GM18508 (cell line): ENCODE measurements around the gene LHB.

Experiments used
- ATAC-seq: cut with Tn5 transposase; IDR thresholded peaks from one replicate; pipeline ENCODE4 v1.9.1; 2021; ENCODE audit warnings: moderate number of reproducible peaks; ENCODE audit not compliant: insufficient read depth, unreplicated experiment

The LHB gene

GRCh38 chr19:49014123-49014869 is 2.6 kb downstream of the LHB start:
- ATAC-seq, result no peak

DNA sequence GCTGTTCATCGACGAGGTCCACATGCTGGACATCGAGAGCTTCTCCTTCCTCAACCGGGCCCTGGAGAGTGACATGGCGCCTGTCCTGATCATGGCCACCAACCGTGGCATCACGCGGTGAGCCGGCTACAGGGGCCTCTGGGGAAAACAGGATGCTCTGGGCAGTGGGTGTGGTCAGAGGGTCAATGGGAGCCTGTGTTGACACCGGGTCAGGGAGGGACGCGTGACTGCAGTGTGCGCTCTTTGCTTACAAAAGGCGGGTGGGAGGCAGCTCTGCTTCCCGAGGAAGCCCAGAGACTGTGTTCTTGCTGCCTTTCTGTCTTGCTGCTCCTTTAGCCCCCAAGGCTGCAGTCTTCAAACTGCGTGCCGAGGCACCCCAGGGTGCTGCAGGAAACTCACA is 5.7 kb downstream of the LHB start:
- ATAC-seq, result no peak

GRCh38 chr19:49010453-49010852 is 6.4 kb downstream of the LHB start:
- ATAC-seq, result no peak

GRCh38 chr19:49009828-49010227 is 7.1 kb downstream of the LHB start:
- ATAC-seq, result no peak

DNA sequence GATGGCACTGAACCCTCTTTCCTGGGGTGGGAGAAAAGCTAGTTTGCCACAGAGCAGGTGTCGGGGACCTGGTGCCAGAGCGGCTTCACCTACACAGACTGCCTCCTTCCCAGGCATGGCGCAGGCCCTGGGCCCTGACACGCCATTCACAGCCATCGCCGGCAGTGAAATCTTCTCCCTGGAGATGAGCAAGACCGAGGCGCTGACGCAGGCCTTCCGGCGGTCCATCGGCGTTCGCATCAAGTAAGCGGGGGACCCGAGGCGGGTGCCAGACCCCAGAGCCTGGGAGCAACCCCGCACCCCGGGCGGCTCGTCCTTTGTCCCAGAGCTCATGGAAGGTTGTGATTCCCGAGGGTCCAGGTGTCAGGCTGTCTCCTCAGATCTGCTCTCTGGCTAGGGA is 10.0 kb downstream of the LHB start:
- ATAC-seq, result no peak

GRCh38 chr19:49004964-49005614 is 11.8 kb downstream of the LHB start:
- no peak for ATAC-seq

GRCh38 chr19:49004133-49004532 is 12.8 kb downstream of the LHB start:
- ATAC-seq, result no peak

DNA sequence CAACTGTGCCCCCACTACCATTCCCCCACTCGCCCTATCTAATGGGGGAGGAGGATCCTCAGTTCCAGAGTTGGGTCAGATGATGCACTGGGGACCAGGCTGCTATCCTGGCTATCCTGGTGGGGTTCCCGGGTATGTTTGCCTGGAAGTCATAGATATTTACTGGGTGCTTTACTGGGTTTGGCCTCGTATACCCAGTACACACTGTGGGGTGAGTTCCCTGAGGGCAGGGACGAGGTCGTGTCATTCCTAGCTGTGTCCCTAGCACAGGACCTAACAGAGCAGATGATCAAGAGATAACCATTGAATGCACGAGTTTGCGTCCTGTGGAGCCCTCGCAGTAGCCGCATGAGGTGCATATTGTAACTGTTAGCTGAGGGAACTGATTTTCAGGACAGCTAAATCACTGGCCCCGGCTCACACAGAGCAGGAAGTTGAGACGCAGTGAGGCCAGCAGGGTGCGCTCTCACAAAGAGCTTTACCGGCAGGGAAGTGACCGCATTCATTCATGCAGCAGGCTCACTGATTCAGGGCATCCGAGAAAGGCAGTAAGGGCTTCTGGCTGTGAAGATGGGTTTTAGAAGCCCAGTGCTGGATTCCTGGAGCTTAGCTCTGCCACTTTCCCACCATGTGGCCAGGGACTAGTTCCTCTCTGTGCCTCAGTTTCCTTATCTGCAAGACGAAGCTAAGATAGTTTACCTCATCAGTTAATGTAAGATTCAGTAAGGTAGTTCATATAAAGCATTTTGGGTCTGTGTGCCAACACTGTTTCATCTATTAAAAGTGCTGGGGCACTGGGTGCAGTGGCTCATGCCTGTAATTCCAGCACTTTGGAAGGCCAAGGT is 17.2 kb downstream of the LHB start:
- ATAC-seq, result no peak

GRCh38 chr19:48997972-48998371 is 18.9 kb downstream of the LHB start:
- no peak for ATAC-seq

DNA sequence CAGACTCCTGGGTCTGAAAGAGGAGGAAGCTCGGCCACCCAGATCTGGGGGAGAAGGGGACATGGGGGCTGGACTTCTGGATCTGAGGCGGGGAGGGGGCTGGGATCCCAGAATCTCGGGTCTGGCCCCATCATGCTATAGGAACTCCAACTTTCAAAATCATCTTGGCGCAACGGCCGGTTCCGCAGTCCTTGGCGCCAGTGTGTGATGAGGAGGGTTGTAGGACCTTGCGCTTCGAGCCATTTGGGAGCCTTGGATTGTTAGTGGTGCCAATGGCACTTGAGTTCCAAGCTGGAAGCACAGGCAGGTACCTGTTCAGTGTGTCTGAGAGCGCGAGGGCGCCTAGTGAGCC is 22.9 kb downstream of the LHB start:
- ATAC-seq, result no peak

GRCh38 chr19:48993175-48994034 is 23.5 kb downstream of the LHB start, which contains the start of the genes GYS1 and RUVBL2:
GYS1 (minus strand) TSS chr19:48993309; CDS start chr19:48993112, 197 bp downstream.
RUVBL2 (plus strand) TSS chr19:48993887; CDS start chr19:48993912, 25 bp downstream.
- ATAC-seq, result peak; percentile 59

DNA sequence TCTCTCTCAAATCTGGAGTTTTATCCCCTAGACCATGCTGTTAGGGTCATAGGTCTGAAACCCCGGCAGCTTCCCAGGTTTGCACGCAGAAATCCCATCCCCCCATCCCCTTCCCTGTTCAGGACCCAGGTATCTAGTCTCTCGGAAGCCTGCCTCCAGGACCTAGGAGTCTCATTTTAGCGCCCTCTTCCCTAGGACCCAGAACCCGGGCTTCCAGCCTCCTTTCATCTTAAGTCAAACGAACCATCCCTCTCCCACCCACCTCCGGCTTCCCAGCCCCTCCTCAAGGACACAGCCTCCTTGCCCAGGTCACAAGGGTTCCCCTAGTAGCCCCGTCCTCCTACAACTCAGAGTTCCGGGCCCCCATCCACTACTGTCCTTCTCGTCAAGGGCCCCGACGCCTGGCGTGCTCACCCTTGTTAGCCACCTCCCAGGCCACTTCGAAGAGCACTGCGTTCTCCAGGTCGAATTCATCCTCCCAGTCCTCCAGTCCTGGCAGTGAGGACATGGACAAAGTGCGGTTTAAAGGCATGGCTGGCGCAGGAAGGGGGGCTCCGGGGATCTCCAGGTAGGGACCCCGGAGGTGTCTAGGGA is 24.2 kb downstream of the LHB start:
- ATAC-seq, result no peak

GRCh38 chr19:48991873-48992580 is 24.9 kb downstream of the LHB start:
- no peak for ATAC-seq

DNA sequence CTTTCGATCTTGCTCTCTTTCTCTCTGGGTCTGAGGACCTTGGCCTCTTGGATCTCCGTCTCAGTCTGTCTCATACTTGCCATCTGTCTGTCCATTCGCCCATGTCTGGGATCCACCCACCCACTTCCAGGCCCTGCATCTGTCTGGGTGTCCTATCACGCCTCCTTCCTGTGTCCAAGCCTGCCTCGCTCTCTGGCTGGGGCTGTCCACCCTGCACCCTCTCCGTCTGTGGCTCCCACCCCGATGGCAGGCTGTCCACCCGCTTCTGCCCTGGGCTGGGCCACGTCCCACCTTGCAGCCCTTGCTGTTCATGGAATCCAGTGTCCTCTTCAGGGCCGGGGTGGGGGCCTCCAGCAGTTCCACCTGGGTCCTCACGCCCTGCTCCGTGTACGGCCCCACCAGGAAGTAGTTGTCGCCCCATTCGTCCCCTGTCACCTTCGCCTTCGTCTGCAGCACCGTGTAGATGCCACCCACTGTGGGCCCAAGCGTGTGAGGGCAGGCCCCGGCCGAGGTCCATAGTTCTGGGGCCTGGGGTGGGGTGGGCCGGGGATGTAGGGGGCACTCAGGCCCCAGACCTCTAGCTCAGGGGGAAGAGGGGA is 25.8 kb downstream of the LHB start:
- no peak for ATAC-seq

- ATAC-seq, result no peak
Measured at GRCh38 chr19:48990400-48990799, 26.5 kb downstream of the LHB start.

- ATAC-seq, result no peak
Measured at GRCh38 chr19:48989701-48990291, 27.1 kb downstream of the LHB start.

GRCh38 chr19:48988860-48989259 is 28.0 kb downstream of the LHB start:
- ATAC-seq, result no peak

DNA sequence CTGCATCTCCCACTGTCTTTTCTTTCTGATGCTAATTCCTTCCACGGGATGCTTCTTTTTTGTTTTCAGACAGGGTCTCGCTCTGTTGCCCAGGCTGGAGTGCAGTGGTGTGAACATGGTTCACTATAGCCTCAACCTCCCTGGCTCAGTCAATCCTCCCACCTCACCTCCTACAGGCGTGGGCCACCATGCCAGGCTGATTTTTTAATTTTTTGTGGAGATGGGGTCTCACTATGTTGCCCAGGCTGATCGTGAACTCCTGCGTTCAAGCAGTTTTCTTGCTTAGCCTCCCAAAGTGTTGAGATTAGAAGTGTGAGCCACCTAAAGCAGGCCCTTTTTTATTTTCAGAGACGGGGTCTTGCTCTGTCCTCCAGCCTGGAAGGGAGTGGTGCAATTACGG is 28.6 kb downstream of the LHB start:
- ATAC-seq, result no peak
